B cell (primary cell): Measurements from ENCODE around the gene PTPRN2. TPM values are rescaled to one million over a fixed set of nuclear protein-coding genes. Genes with fewer than 3 reads are reported as not detected.

Experiments
- ATAC-seq: fragments of 200-7000 bp; cut with Tn5 transposase; one replicate; pipeline ENCODE4 v1.10.0; 2021; ENCODE audit warnings: low read depth, mild to moderate bottlenecking, moderate number of reproducible peaks, moderate library complexity
- CTCF ChIA-PET: fragments of 350-600 bp; sonication (Branson Sonifier 250); formaldehyde crosslinking; loops from one replicate; lab custom pipeline; 2021; ENCODE audit warnings: antibody characterized with exemption, inconsistent platforms; lab: Charles Lee
- POLR2A ChIA-PET: fragments of 350-600 bp; sonication (Branson Sonifier 250); formaldehyde crosslinking; loops from one replicate; lab custom pipeline; 2021; ENCODE audit warnings: antibody characterized with exemption; lab: Charles Lee
- DNase-seq: peaks from one replicate; pipeline ENCODE4 v3.0.0; 2013
- H2AFZ ChIP-seq: 2 replicates; pipeline ENCODE4 v1.6.1; 2012; ENCODE audit warnings: mild to moderate bottlenecking, low read depth, low read length; ENCODE audit not compliant: insufficient read depth, poor library complexity, severe bottlenecking
- H3K27ac ChIP-seq, 2 donors: 1 replicate in 1 of 2; 2 replicates in 1 of 2; pipeline ENCODE4 v1.5.1; 2012 to 2013; ENCODE audit warnings: low read length in 2 of 2, mild to moderate bottlenecking in 2 of 2, moderate library complexity in 1 of 2
- H3K27me3 ChIP-seq, 4 experiments: fragments of 200-600 bp in 1 of 4; sonication (generic) in 1 of 4; replicated peaks in 1 of 4; 1 replicate in 2 of 4; 2 replicates in 2 of 4; pipeline versions ENCODE4 v1.6.1 to v1.7.0; 2013 to 2016; ENCODE audit warnings: low read length in 3 of 4, mild to moderate bottlenecking in 2 of 4, mixed read lengths in 1 of 4, moderate library complexity in 1 of 4; ENCODE audit not compliant: insufficient read depth in 4 of 4, control insufficient read depth in 3 of 4; ENCODE audit errors: control extremely low read depth in 1 of 4
- H3K36me3 ChIP-seq, 2 experiments: replicated peaks in 1 of 2; 1 replicate in 1 of 2; 2 replicates in 1 of 2; pipeline versions ENCODE4 v1.6.1 to v1.7.1; 2013; ENCODE audit warnings: low read length in 1 of 2; ENCODE audit not compliant: insufficient read depth in 2 of 2, control insufficient read depth in 1 of 2; ENCODE audit errors: control extremely low read depth in 1 of 2, extremely low read depth in 1 of 2
- H3K4me1 ChIP-seq, 2 donors: fragments of 200-600 bp in 1 of 2; sonication (generic) in 1 of 2; 1 replicate in 1 of 2; 2 replicates in 1 of 2; pipeline versions ENCODE4 v1.5.1 to v1.6.1; 2013 to 2017; ENCODE audit warnings: low read length in 2 of 2; ENCODE audit not compliant: control insufficient read depth in 2 of 2, insufficient read depth in 2 of 2
- H3K4me2 ChIP-seq: replicated peaks from 2 replicates; pipeline ENCODE3; 2012; ENCODE audit warnings: mild to moderate bottlenecking, low read depth, low read length; ENCODE audit not compliant: poor library complexity, severe bottlenecking
- H3K4me3 ChIP-seq, 5 experiments: fragments of 200-600 bp in 1 of 5; sonication (generic) in 1 of 5; 1 replicate in 3 of 5; 2 replicates in 2 of 5; pipeline versions ENCODE4 v1.5.1 to v1.7.0; 2011 to 2016; ENCODE audit warnings: low read length in 4 of 5, mild to moderate bottlenecking in 4 of 5, low read depth in 2 of 5, control low read depth in 1 of 5, moderate library complexity in 1 of 5; ENCODE audit not compliant: insufficient read depth in 1 of 5; ENCODE audit errors: control extremely low read depth in 1 of 5, extremely low read depth in 1 of 5
- H3K79me2 ChIP-seq: fragments of 200-600 bp; sonication (generic); one replicate; pipeline ENCODE4 v1.6.0; 2016; ENCODE audit warnings: low read length; ENCODE audit not compliant: control insufficient read depth, insufficient read depth
- H3K9ac ChIP-seq: fragments of 200-600 bp; sonication (generic); 2 replicates; pipeline ENCODE4 v1.6.1; 2017; ENCODE audit warnings: mild to moderate bottlenecking, low read length, moderate library complexity
- H3K9me3 ChIP-seq, 3 donors: one replicate each; pipeline versions ENCODE4 v1.6.1 to v1.7.1; 2013; ENCODE audit warnings: low read length in 2 of 3; ENCODE audit not compliant: control insufficient read depth in 2 of 3, insufficient read depth in 1 of 3; ENCODE audit errors: control extremely low read depth in 1 of 3
- H4K20me1 ChIP-seq: 2 replicates; pipeline ENCODE4 v1.6.0; 2012; ENCODE audit warnings: mild to moderate bottlenecking, low read length; ENCODE audit not compliant: insufficient read depth, control insufficient read depth, poor library complexity, severe bottlenecking
- H3K27ac Mint-ChIP-seq: one replicate; pipeline ENCODE4 v1.8.0; 2021; ENCODE audit warnings: mixed read lengths
- H3K27me3 Mint-ChIP-seq: one replicate; pipeline ENCODE4 v1.8.0; 2021; ENCODE audit warnings: mixed read lengths
- H3K4me1 Mint-ChIP-seq: one replicate; pipeline ENCODE4 v1.8.0; 2021; ENCODE audit warnings: mixed read lengths
- H3K4me3 Mint-ChIP-seq: one replicate; pipeline ENCODE4 v1.8.0; 2021; ENCODE audit warnings: mixed read lengths
- H3K9me3 Mint-ChIP-seq: one replicate; pipeline ENCODE4 v1.8.0; 2022; ENCODE audit warnings: mixed read lengths; ENCODE audit not compliant: insufficient read depth
- CTCF ChIP-seq: fragments of 200-600 bp; IDR thresholded peaks from one replicate; pipeline ENCODE4 v1.8.0; 2022; ENCODE audit warnings: antibody characterized with exemption, mild to moderate bottlenecking
- EZH2 ChIP-seq: IDR thresholded peaks from 2 replicates; pipeline ENCODE4 v1.6.1; 2012; ENCODE audit warnings: borderline replicate concordance, low read depth, mild to moderate bottlenecking, moderate library complexity, low read length; ENCODE audit not compliant: insufficient read depth, poor library complexity, severe bottlenecking
- WGBS: methylation state at CpG from one replicate; pipeline ENCODE4 v1.1.5; 2013; ENCODE audit warnings: missing lambda C conversion rate; ENCODE audit not compliant: insufficient coverage; 5-methylcytosine and 5-hydroxymethylcytosine counted together
- intact Hi-C: fragments of 100-400 bp; cut with micrococcal nuclease; formaldehyde crosslinking; loops from one replicate; pipeline ENCODE4 v1.10.0; 2022
- polyA plus RNA-seq: library from polyadenylated mRNA; depleted of rRNA; stranded (reverse); fragments of >200 nt; gene quantifications from 2 replicates; pipeline ENCODE4 v1.2.3, GENCODE V29; 2012
- total RNA-seq, 2 donors: library from RNA; stranded (reverse); fragments of 120-200 nt in 1 of 2; gene quantifications; 1 replicate in 1 of 2; 2 replicates in 1 of 2; pipeline versions ENCODE4 v1.2.3 to v1.2.4, GENCODE V29; 2013 to 2022

PTPRN2 gene
- total and polyA plus RNA-seq, 2 donors (not counting 1 experiment from before 2014, with no cell fraction given) = 2.0 to 5.0 TPM

GRCh38 chr7:157540020-157540419 lies 1047.6 kb downstream of the PTPRN2 start:
- Histone ChIP-seq H3K9ac (no peak overlapping the region), H3K9me3 (peaks cover 0 to 7% (median 0%) of the 10 kb centered on the region in 3 donors), H3K4me1 (no peaks in the 10 kb centered on the region), H3K79me2 (no peaks in the 10 kb centered on the region), H3K27me3 (no peaks in the 10 kb centered on the region), H3K27ac (no peak overlapping the region), H4K20me1 (no peaks in the 10 kb centered on the region), H3K4me2 (no peak overlapping the region), H2AFZ (no peak overlapping the region), H3K4me3 (no peak overlapping the region), H3K36me3 (no peaks in the 10 kb centered on the region)
- H3K4me3 Mint-ChIP-seq = no peak overlapping the region
- 92% methylated on average over 15 of the region's 18 CpGs for WGBS
- no peaks in the 10 kb centered on the region for H3K4me1 Mint-ChIP-seq
- peaks cover 3% of the 10 kb centered on the region for H3K27me3 Mint-ChIP-seq
- CTCF ChIA-PET = no interaction called here
- peaks cover 2% of the 10 kb centered on the region for H3K9me3 Mint-ChIP-seq
- no peak for TF ChIP-seq EZH2
- H3K27ac Mint-ChIP-seq = no peak overlapping the region
- ATAC-seq (no peak), DNase-seq (no peak)
- POLR2A ChIA-PET = no interaction called here
- intact Hi-C loops = no loop called here

GRCh38 chr7:157539521-157539920 lies 1048.1 kb downstream of the PTPRN2 start:
- DNase-seq (no peak), ATAC-seq (no peak)
- no peaks in the 10 kb centered on the region for H4K20me1 ChIP-seq
- no peaks in the 10 kb centered on the region for H3K9me3 Mint-ChIP-seq
- ChIA-PET CTCF (no interaction called here), POLR2A (no interaction called here)
- H3K27ac Mint-ChIP-seq = no peak overlapping the region
- H3K9ac ChIP-seq = no peak overlapping the region
- no peaks in the 10 kb centered on the region for H3K27me3 ChIP-seq
- no peak overlapping the region for H3K27ac ChIP-seq
- H3K36me3 ChIP-seq = no peaks in the 10 kb centered on the region
- WGBS = 94% methylated on average over 19 of the region's 19 CpGs
- H3K4me1 ChIP-seq = no peaks in the 10 kb centered on the region
- TF ChIP-seq CTCF (no peak), EZH2 (no peak)
- no peak overlapping the region for H3K4me3 Mint-ChIP-seq
- peaks cover 3% of the 10 kb centered on the region for H3K27me3 Mint-ChIP-seq
- no peaks in the 10 kb centered on the region for H3K79me2 ChIP-seq
- peaks cover 0 to 7% (median 0%) of the 10 kb centered on the region in 3 donors for H3K9me3 ChIP-seq
- no peak overlapping the region for H3K4me3 ChIP-seq
- H2AFZ ChIP-seq = no peak overlapping the region
- no peaks in the 10 kb centered on the region for H3K4me1 Mint-ChIP-seq
- no peak overlapping the region for H3K4me2 ChIP-seq
- intact Hi-C loops = no loop called here
